GM19452 (cell line): ENCODE data around the gene CDK13.

Source experiments
- ATAC-seq: cut with Tn5 transposase; IDR thresholded peaks from one replicate; pipeline ENCODE4 v1.9.1; 2021; ENCODE audit not compliant: unreplicated experiment

CDK13 gene

DNA sequence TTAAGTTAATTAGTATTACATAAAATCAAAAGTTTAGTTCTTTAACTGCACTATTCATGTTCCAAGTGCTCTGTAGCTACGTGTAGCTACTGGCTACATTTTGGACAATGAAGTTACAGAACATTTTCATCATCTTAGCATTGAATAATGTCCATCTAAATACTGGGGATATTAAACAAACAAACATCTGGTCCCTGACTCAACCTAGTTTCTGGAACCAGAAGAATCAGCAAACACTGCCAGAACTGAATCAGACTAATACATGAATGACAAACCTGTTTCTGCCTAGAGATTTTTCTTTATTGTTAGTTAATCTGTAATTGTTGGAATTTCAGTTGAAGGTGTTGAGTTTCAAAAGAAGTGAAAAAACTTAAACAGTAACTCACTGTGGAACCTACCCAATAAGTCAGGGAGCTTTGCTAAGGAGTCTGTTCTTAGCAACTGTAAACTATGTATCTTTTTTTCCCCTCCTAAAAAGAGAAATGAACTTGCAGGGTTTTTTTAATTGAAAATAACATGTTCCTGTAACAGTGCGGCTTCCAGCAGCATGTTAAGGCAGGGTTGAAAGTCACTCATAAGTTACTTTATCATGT lies 58.3 kb downstream of the CDK13 start:
- ATAC-seq = no peak

DNA sequence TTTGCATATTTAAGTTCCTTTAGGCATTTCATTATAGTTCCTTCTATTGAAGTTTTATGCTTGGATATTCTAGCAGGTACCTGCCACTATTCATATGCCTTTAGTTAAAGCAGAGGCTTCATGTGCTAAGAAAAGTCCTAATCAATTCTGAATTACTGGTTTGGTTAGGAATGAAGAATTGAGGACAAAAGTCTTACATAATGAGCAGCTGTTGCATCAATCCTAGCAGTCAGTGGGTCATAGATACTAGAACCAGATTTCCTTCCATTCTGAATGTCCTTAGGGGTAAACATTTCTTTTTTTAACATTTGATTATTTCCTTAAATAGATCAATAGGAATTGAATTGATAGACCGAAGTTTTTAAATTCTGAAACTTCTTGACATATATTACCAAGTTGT lies 59.2 kb downstream of the CDK13 start:
- ATAC-seq = no peak

DNA sequence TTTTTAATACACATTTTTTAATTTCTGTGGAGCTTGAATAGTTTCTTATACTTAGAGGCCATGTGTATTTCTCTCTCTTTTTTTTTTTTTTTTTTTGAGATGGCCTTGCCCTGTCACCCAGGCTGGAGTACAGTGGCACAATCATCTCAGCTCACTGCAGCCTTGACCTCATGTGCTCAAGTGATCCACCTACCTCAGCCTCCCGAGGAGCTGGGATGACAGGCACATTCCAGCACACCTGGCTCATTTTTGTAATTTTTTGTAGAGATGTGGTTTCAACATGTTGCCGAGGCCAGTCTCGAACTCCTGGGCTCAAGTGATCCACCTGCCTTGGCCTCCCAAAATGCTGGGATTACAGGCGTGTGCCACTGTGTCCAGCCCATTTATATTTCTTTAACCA lies 64.3 kb downstream of the CDK13 start:
- no peak for ATAC-seq

DNA sequence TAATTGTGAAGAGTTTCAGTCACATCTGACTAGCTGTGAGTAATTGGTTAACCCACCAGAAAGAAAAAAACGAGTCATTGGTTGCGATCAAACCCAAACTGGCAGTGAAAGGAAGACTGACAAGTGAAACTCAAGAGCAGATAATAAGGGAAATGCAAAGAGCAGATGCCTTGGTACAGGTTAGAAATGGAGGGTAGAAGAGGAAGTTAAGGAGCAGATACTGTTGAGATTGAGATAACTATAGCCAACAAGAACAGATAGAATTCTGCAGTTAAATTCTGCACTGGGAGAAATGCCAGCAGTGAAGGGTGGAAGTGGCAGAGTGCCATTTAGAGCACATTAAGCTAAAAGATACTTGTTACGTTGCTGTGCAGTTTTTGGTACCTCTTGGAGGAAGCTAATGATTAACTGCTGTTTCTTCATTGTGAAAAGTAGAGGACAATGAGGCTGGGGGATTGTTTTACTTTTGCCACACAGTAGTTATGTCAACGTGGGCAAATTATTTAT lies 65.8 kb downstream of the CDK13 start:
- peak; percentile 94 for ATAC-seq

DNA sequence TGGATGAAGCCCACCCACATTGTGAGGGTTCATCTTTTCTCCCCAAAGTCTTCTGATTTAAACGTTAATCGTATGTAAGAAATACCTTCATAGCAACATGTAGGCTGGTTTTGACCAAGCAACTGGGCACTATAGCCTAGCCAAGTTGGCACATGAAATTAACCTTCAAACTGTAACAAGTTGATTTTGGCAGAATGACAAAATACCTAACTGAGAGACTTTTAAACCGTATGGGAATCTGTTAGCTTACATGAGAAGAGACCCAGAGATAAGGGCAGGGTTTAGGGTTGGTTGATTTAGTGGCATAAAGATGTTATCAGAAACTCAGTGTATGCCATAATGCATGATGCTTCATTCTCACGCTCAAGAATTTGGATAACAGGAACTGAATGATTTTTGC lies 69.5 kb downstream of the CDK13 start:
- no peak for ATAC-seq

DNA sequence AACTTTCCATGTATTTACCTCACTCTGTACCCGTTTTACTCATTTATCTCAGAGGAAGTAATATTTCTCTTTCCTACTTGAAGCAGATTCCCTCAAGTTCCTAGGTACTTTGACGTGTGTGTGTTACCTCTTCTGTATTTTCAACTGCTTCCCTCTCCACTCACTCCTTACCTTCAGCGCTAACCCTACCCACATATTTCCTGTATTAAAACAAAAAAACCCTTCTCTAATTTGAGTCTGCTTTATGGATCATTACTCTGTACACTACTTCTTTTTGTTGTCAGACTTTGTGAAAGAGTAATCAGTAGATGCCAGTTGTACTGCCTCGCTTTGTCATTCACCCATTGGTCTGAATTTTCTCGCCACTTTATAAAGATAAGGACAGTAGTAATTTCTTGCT lies 74.0 kb downstream of the CDK13 start:
- no peak for ATAC-seq

DNA sequence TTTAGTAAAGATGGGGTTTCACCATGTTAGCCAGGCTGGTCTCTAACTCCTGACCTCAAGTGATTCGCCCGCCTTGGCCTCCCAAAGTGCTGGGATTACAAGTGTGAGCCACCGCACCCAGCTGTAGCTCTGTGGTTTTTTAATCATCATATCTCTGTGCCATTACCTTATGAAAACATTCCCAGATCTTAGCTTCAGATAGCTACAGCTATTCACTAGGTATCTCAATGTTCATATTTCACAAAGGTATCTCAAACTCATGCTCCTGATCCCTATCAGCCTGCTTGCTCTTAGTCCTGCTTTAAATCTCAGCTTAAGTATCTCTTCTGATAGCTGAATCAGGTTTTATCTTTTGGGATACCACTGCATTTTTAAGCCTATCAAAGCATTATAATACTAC lies 74.8 kb downstream of the CDK13 start:
- no peak for ATAC-seq

DNA sequence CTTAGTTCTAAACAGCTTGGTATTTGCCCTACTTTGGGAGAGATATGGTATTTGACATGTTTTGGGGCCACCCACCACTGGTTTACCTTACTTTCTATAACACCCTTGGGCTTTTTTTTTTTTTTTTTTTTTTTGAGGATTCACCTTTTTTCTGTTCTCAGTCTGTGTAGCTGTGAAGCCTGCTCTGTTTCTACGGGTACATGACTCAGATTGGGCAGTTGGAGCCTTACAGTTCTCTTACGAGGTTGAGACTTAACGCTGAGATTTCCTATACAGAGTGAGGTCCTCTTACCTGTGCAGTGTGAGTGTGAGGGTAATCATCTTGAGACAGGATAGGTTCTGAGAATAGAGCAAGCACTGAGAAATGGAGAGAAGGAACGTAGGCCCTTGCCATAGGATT lies 77.5 kb downstream of the CDK13 start:
- ATAC-seq = no peak

DNA sequence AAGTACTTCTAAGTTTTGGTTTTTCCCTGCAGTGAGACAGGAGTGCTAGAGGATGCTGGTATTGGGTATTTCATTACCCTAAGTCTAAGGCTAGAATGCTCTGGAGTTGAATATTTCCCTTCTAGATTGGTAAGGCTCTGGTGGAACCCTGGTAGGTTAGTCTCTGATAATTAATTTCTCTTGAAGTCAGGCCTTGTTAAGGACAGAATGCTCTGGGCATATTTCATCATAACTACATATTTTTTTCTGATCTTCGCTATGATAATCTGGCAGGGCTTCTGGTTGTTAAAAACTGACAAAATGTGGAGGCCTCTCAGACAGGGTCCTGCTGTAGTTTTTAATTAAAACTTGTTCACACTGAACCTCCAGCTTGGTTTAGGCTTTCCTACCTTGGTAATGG lies 83.8 kb downstream of the CDK13 start:
- no peak for ATAC-seq

DNA sequence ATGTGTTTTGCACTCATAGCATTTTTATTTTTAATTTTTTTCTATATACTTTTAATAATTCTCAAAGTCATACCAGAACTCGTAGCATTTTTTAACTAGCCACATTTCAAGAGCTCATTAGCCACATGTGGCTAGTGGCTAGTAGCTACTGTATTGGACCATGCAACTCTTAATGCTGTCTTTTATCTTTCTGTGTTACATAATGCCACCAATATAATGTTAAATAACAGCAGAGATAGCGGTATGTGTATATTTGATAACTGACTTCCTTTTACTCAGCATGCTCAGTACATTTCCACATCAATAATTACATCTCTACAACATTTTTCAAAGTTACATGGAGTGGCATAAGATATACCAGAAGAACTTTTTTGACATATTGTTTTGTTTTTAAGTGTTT lies 91.4 kb downstream of the CDK13 start:
- no peak for ATAC-seq

DNA sequence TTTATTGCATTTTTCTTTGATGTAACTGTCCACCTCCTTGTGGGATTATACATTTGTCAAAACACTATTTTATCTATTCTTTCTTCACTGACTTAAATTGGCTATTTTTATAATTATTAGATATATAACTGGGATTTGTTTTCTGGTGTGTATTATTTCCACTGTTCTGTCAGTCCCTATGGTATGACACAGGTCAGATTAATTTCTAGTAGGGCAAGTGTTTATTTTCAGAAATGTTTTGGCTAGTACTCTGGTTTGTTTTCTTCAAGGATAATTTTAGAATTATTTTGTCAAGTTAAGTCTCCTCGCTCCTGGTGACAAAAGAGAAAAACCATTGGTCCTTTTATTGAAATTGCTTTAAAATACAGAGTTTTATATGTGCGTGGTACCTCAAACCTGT lies 93.1 kb downstream of the CDK13 start:
- ATAC-seq = no peak

DNA sequence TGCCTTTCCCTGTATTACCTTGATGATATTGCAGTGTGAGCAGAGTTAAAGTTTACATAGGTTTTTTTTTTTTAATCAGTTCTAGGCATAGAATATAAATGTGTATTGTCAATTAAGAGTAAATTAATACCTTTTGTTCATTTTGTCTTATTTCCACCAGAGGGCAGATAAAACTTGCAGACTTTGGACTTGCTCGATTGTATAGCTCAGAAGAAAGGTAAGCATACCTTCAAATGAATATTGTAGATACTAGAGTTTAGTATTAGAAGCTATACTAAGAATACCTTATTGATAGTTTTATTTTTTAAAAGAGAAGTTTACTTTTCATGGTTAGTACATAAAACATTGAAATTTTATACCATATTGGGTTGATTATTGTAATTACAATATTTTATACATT lies 97.6 kb downstream of the CDK13 start:
- no peak for ATAC-seq

DNA sequence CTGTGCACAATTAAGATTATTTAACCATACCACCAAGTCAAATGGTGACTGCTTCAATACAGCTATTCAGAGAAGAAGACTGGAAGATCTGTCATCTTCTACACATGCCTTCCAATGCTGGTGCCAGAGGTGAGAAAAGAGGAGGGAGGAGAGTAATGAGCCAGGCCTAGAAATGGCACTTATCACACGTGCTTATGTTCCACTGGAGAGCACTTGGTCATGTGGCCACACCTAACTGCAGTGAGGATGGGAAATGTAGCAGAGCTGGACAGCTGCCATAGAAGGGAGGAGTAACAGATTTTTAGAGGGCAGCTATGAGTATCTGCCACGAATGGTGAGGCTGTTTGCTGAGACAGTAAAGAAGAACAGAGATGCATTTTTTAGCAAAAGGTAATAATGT lies 107.2 kb downstream of the CDK13 start:
- no peak for ATAC-seq

DNA sequence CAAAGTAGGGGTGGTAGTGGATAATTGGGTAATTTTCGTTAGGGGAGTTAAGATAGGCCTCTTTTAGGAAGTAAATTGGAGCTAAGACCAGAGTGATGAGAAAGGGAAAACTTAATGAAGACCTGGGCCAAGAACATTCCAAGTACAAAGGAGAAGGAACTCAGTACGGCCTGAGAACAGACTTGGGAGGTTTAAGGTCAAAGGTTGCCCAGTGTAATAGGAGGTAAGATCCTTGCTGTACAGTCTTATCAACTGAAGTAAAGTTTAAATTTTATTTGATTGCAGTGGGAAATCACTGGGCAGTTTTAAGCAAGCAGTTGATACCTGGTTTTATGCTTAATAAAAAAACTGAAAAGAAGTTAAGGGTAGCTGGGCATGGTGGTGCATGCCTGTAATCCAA lies 108.0 kb downstream of the CDK13 start:
- no peak for ATAC-seq

DNA sequence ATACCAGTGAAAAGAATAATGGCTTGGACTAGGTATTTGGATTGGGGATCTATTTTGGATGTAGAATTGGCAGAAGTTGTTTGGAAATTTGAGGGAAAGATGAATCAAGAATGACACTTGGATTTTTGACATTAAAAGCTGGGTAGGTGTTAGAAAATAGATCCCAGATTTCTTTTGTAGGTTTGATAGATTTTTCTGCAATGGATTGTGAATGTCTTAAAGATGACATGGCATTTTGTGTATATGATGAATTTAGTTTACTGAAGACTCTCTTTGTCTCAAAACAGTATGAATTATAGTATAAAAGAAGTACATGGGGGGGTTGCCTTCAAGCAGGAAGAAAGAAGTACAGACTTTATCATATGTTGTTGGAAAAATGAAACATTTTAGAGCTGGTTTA lies 108.6 kb downstream of the CDK13 start:
- no peak for ATAC-seq

DNA sequence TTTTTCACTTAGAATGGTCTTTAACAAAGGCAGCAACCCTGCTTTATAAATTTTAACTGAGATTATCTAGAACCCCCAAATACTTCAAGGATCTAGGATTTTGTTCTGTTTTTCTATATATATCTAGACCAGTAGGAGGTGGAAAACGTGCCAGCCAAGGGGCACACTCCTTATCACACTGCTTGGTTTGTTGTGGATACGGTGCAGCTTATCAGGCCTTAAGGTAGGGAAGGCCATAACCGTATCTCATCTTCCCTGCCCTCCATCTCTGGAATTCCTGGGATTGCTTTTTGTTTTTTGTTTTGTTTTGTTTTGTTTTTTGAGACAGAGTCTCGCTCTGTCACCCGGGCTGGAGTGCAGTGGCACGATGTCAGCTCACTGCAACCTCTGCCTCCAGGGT lies 109.0 kb downstream of the CDK13 start:
- ATAC-seq = no peak

DNA sequence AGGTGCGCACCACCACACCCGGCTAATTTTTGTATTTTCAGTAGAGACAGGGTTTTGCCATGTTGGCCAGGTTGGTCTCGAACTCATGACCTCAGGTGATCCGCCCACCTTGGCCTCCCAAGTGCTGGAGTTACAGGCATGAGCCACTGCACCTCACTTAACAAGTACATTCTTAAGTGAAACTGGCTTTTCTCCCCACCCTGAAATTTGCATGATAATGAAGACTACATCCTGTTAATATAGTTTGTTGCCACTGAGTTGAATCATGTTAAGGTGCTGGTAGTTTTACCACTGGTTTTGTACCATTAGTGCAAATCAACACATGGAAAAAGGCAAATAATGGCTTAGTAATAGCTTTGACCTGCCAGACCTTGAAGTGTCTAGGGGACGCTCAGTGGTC lies 122.2 kb downstream of the CDK13 start:
- ATAC-seq = no peak

DNA sequence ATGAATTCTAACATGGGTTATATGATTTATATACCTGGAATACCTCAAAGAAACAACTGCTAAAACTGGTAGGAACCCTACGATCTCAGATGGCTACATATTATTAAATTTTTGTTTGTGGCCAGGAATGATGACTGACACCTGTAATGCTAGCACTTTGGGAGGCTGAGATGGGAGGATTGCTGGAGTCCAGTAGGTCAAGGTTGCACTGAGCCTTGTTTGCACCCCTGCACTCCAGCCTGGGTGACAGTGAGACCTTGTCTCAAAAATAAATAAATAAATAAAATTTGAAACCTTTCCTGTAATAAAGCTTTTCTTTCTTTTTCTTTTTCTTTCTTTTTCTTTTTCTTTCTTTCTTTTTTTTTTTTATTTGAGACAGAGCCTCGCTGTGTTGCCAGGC lies 123.2 kb downstream of the CDK13 start:
- ATAC-seq = no peak

DNA sequence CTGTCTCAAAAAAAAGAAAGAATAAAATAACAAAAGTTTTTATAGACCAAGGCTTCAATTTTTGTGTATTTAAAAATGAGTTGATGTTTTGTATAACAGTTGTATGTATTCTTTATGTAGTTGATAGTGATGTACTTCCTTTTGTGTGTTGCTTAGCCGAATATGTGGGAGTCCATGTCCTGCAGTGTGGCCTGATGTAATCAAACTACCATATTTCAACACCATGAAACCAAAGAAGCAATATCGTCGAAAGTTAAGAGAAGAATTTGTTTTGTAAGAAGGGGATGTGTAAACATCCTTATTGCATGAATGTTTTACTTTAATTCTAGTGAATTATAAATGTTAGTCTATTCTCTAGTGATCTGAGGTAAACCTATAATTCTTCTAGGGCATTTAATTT lies 127.8 kb downstream of the CDK13 start:
- ATAC-seq = no peak

DNA sequence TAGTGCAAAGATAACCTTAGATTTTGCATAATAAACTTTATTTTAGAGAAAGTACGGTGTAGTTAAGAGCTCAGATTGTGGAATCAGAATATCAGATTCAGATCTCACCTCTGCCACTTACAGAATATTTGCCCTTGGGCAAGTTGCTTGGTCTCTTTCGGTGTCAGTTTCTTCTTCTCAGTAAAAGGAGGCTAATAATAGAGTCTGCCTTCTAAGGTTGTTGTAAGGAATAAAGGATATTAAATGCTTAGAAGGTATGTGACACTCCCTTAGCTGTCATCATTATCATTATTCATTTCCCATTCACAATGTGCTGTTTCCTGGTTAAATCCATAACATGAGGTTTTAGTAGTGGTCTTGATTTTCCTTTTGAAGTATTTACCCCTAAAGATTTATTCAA lies 142.1 kb downstream of the CDK13 start:
- no peak for ATAC-seq

DNA sequence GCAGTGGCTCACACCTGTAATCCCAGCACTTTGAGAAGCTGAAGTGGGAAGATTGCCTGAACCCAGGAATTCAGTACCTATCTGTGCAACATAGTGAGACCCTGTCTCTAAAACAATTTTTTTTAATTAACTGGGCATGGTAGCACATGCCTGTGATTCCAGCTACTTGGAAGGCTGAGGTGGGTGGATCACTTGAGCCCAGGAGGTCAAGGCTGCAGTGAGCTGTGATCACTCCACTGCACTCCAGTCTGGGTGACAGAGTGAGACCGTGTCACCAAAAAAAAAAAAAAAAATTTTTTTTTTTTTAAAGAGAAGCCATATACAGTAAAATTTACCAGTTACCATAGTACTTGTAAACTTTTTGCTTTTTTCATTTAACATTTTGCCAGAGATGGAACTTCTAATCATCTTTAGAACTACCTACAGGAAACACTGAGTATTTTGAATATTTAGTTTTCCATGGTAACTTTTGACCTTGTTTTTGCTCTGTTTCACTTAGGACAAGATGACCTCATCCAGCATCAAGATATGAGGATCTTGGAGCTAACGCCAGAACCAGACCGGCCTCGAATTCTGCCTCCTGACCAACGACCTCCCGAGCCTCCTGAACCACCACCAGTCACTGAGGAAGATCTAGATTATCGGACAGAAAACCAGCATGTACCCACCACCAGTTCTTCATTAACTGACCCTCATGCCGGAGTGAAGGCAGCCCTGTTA lies 143.7 kb downstream of the CDK13 start:
- ATAC-seq = no peak

DNA sequence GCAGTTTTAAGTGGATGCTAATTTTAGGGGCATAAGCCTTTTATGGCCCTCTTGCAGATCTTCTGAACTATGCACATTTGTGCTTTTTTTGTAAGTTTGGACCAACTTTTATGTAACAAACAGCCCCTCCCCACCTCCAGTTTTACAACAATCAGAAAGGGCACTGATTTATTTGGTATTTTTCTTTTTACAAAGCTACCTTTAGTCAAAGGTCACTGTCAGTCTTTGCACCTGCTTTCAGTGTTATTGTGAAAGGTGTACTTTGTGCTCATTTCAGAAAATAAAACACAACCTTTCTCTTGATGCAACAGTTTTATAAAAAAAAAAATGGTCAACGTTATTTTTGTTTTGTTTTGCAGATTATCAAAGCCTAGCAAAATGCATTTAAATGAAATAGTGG lies 145.2 kb downstream of the CDK13 start:
- ATAC-seq = no peak
